GM12878 (cell line): Measurements from ENCODE around the gene TMEM127. TPM values are rescaled to one million over a fixed set of nuclear protein-coding genes. Genes with fewer than 3 reads are reported as not detected.

Experiments
- CHD1 ChIP-seq: IDR thresholded peaks from 2 replicates; pipeline ENCODE4 v1.6.1; 2012; ENCODE audit warnings: low read depth, low read length, improper control_type of control experiment
- TBL1XR1 ChIP-seq: IDR thresholded peaks from 2 replicates; pipeline ENCODE4 v1.6.1; 2012; ENCODE audit warnings: low read depth, low read length, improper control_type of control experiment
- polyA plus RNA-seq, 11 experiments: library from polyadenylated mRNA; depleted of rRNA in 4 of 11; unstranded in 6 of 11; stranded (reverse) in 5 of 11; fragments of >200 nt; fragmentation: Nextera tagmentation in 4 of 11; fragmentation: Illumina TruSeq in 1 of 11; extraction: Ambion mirVana in 4 of 11; extraction: Trizol in 1 of 11; gene quantifications; 1 replicate in 1 of 11; 2 replicates in 10 of 11; pipeline versions ENCODE4 v1.2.1 to v1.2.3, GENCODE V29; 2011 to 2016; ENCODE audit warnings: inconsistent platforms in 2 of 11, missing spikeins in 2 of 11, low read depth in 1 of 11
- total RNA-seq, 4 experiments: library from RNA; depleted of rRNA in 3 of 4; stranded (reverse); fragments of >200 nt in 3 of 4; fragmentation: Illumina TruSeq in 1 of 4; extraction: Trizol in 1 of 4; gene quantifications; 2 replicates each; pipeline versions ENCODE4 v1.2.1 to v1.2.3, GENCODE V29; 2013 to 2021

TMEM127 gene
- total and polyA plus RNA-seq, 10 of the 15 experiments (the other 5 are each of a cell fraction or from before 2014, with no cell fraction given) = 2.6 to 27.2 (median 17.7) TPM

DNA sequence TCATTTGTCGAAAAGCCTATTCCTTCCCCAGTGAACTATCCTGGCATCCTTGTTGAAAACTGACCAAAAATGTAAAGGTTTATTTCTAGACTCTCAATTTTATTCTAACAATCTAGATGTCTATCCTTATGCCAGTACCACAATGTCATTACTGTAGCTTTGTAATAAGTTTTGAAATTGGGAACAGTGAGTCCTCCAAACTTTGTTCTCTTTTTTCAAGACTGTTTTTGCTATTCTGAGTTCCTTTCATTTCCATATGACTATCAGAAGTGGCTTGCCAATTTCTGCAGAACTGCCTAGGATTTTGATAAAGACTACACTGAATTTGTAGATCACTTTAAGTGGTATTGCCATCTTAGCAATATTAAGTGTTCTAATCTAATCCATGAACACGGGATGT, 66.9 kb downstream of the TMEM127 start (continued):
- no peak for TF ChIP-seq TBL1XR1
- TF ChIP-seq CHD1 = no peak

Other genes with a start within 250 kb of the TMEM127 start
Only the 7 nearest of the 10 such genes appear.
- 0.27 and 0.40 TPM in 2 replicates for gene ASTL, start 127.5 kb downstream of the TMEM127 start, total RNA-seq (2014; rRNA removed)
- 0.54 TPM in 1 of 2 replicates, not detected in the other for gene ASTL, start 127.5 kb downstream of the TMEM127 start, total RNA-seq (2014; rRNA removed; fragmentation: Illumina TruSeq; extraction: Trizol)
- gene ASTL, start 127.5 kb downstream of the TMEM127 start, total RNA-seq (2021) = 0.43 and 1.0 TPM in 2 replicates
- 0.10 and 0.37 TPM in 2 replicates for gene ASTL, start 127.5 kb downstream of the TMEM127 start, polyA plus RNA-seq (2011; rRNA removed)
- 0.24 TPM in 1 of 2 replicates, not detected in the other for gene ASTL, start 127.5 kb downstream of the TMEM127 start, polyA plus RNA-seq (2014; fragmentation: Illumina TruSeq; extraction: Trizol)
- gene ASTL, start 127.5 kb downstream of the TMEM127 start, polyA plus RNA-seq (2014; fragmentation: Nextera tagmentation; extraction: Ambion mirVana) = not detected
- gene ASTL, start 127.5 kb downstream of the TMEM127 start, polyA plus RNA-seq (2014; rRNA removed) = 0.18 and 0.37 TPM in 2 replicates
- not detected for gene ASTL, start 127.5 kb downstream of the TMEM127 start, polyA plus RNA-seq (2016; fragmentation: Nextera tagmentation; extraction: Ambion mirVana)
- gene DUSP2, start 120.6 kb downstream of the TMEM127 start, total RNA-seq (2014; rRNA removed) = 212 and 227 TPM in 2 replicates
- 57.4 and 58.0 TPM in 2 replicates for gene DUSP2, start 120.6 kb downstream of the TMEM127 start, total RNA-seq (2014; rRNA removed; fragmentation: Illumina TruSeq; extraction: Trizol)
- gene DUSP2, start 120.6 kb downstream of the TMEM127 start, total RNA-seq (2021) = 181 and 194 TPM in 2 replicates
- 47.5 and 84.3 TPM in 2 replicates for gene DUSP2, start 120.6 kb downstream of the TMEM127 start, polyA plus RNA-seq (2011; rRNA removed)
- 11.9 and 35.6 TPM in 2 replicates for gene DUSP2, start 120.6 kb downstream of the TMEM127 start, polyA plus RNA-seq (2014; fragmentation: Illumina TruSeq; extraction: Trizol)
- gene DUSP2, start 120.6 kb downstream of the TMEM127 start, polyA plus RNA-seq (2014; fragmentation: Nextera tagmentation; extraction: Ambion mirVana) = 10 to 100 TPM in 1 of 2 experiments, 1 to 10 TPM in 1; 9.7 to 34.6 TPM
- gene DUSP2, start 120.6 kb downstream of the TMEM127 start, polyA plus RNA-seq (2014; rRNA removed) = 158 and 168 TPM in 2 replicates
- gene DUSP2, start 120.6 kb downstream of the TMEM127 start, polyA plus RNA-seq (2016; fragmentation: Nextera tagmentation; extraction: Ambion mirVana) = 10 to 100 TPM; 10.2 to 56.4 TPM
- gene STARD7, start 57.2 kb downstream of the TMEM127 start, total RNA-seq (2014; rRNA removed) = 215 and 229 TPM in 2 replicates
- gene STARD7, start 57.2 kb downstream of the TMEM127 start, total RNA-seq (2014; rRNA removed; fragmentation: Illumina TruSeq; extraction: Trizol) = 148 and 153 TPM in 2 replicates
- 194 and 200 TPM in 2 replicates for gene STARD7, start 57.2 kb downstream of the TMEM127 start, total RNA-seq (2021)
- gene STARD7, start 57.2 kb downstream of the TMEM127 start, polyA plus RNA-seq (2011; rRNA removed) = 139 and 142 TPM in 2 replicates
- gene STARD7, start 57.2 kb downstream of the TMEM127 start, polyA plus RNA-seq (2014; fragmentation: Illumina TruSeq; extraction: Trizol) = 154 and 182 TPM in 2 replicates
- 100 to 1,000 TPM in 1 of 2 experiments, 10 to 100 TPM in 1; 85.4 to 114 TPM for gene STARD7, start 57.2 kb downstream of the TMEM127 start, polyA plus RNA-seq (2014; fragmentation: Nextera tagmentation; extraction: Ambion mirVana)
- 120 and 123 TPM in 2 replicates for gene STARD7, start 57.2 kb downstream of the TMEM127 start, polyA plus RNA-seq (2014; rRNA removed)
- 100 to 1,000 TPM; 225 to 237 TPM for gene STARD7, start 57.2 kb downstream of the TMEM127 start, polyA plus RNA-seq (2016; fragmentation: Nextera tagmentation; extraction: Ambion mirVana)
- gene CIAO1, start 228 bp upstream of the TMEM127 start, total RNA-seq (2014; rRNA removed) = 74.7 and 89.4 TPM in 2 replicates
- 48.0 and 49.7 TPM in 2 replicates for gene CIAO1, start 228 bp upstream of the TMEM127 start, total RNA-seq (2014; rRNA removed; fragmentation: Illumina TruSeq; extraction: Trizol)
- 51.1 and 57.5 TPM in 2 replicates for gene CIAO1, start 228 bp upstream of the TMEM127 start, total RNA-seq (2021)
- 61.3 and 75.4 TPM in 2 replicates for gene CIAO1, start 228 bp upstream of the TMEM127 start, polyA plus RNA-seq (2011; rRNA removed)
- 50.2 and 55.8 TPM in 2 replicates for gene CIAO1, start 228 bp upstream of the TMEM127 start, polyA plus RNA-seq (2014; fragmentation: Illumina TruSeq; extraction: Trizol)
- gene CIAO1, start 228 bp upstream of the TMEM127 start, polyA plus RNA-seq (2014; fragmentation: Nextera tagmentation; extraction: Ambion mirVana) = 10 to 100 TPM in 1 of 2 experiments, 1 to 10 TPM in 1; 8.3 to 15.6 TPM
- gene CIAO1, start 228 bp upstream of the TMEM127 start, polyA plus RNA-seq (2014; rRNA removed) = 89.3 and 92.5 TPM in 2 replicates
- gene CIAO1, start 228 bp upstream of the TMEM127 start, polyA plus RNA-seq (2016; fragmentation: Nextera tagmentation; extraction: Ambion mirVana) = 10 to 100 TPM; 69.4 to 73.1 TPM
- gene SNRNP200, start 39.5 kb upstream of the TMEM127 start, total RNA-seq (2014; rRNA removed) = 68.7 and 72.9 TPM in 2 replicates
- 59.2 and 61.9 TPM in 2 replicates for gene SNRNP200, start 39.5 kb upstream of the TMEM127 start, total RNA-seq (2014; rRNA removed; fragmentation: Illumina TruSeq; extraction: Trizol)
- 147 and 158 TPM in 2 replicates for gene SNRNP200, start 39.5 kb upstream of the TMEM127 start, total RNA-seq (2021)
- 106 and 176 TPM in 2 replicates for gene SNRNP200, start 39.5 kb upstream of the TMEM127 start, polyA plus RNA-seq (2011; rRNA removed)
- 111 and 157 TPM in 2 replicates for gene SNRNP200, start 39.5 kb upstream of the TMEM127 start, polyA plus RNA-seq (2014; fragmentation: Illumina TruSeq; extraction: Trizol)
- 10 to 100 TPM; 61.6 to 64.6 TPM for gene SNRNP200, start 39.5 kb upstream of the TMEM127 start, polyA plus RNA-seq (2014; fragmentation: Nextera tagmentation; extraction: Ambion mirVana)
- 145 and 147 TPM in 2 replicates for gene SNRNP200, start 39.5 kb upstream of the TMEM127 start, polyA plus RNA-seq (2014; rRNA removed)
- gene SNRNP200, start 39.5 kb upstream of the TMEM127 start, polyA plus RNA-seq (2016; fragmentation: Nextera tagmentation; extraction: Ambion mirVana) = 100 to 1,000 TPM; 100 to 111 TPM
- gene ITPRIPL1, start 59.3 kb upstream of the TMEM127 start, total RNA-seq (2014; rRNA removed) = 28.7 and 29.6 TPM in 2 replicates
- gene ITPRIPL1, start 59.3 kb upstream of the TMEM127 start, total RNA-seq (2014; rRNA removed; fragmentation: Illumina TruSeq; extraction: Trizol) = 16.8 and 17.1 TPM in 2 replicates
- gene ITPRIPL1, start 59.3 kb upstream of the TMEM127 start, total RNA-seq (2021) = 23.8 and 28.7 TPM in 2 replicates
- 6.8 and 11.7 TPM in 2 replicates for gene ITPRIPL1, start 59.3 kb upstream of the TMEM127 start, polyA plus RNA-seq (2011; rRNA removed)
- 16.1 and 20.6 TPM in 2 replicates for gene ITPRIPL1, start 59.3 kb upstream of the TMEM127 start, polyA plus RNA-seq (2014; fragmentation: Illumina TruSeq; extraction: Trizol)
- gene ITPRIPL1, start 59.3 kb upstream of the TMEM127 start, polyA plus RNA-seq (2014; fragmentation: Nextera tagmentation; extraction: Ambion mirVana) = 1 to 10 TPM; 4.9 to 5.7 TPM
- gene ITPRIPL1, start 59.3 kb upstream of the TMEM127 start, polyA plus RNA-seq (2014; rRNA removed) = 16.8 and 18.8 TPM in 2 replicates
- 1 to 10 TPM; 9.9 TPM for gene ITPRIPL1, start 59.3 kb upstream of the TMEM127 start, polyA plus RNA-seq (2016; fragmentation: Nextera tagmentation; extraction: Ambion mirVana)
- 58.1 and 66.4 TPM in 2 replicates for gene NCAPH, start 69.8 kb upstream of the TMEM127 start, total RNA-seq (2014; rRNA removed)
- 63.6 and 64.5 TPM in 2 replicates for gene NCAPH, start 69.8 kb upstream of the TMEM127 start, total RNA-seq (2014; rRNA removed; fragmentation: Illumina TruSeq; extraction: Trizol)
- gene NCAPH, start 69.8 kb upstream of the TMEM127 start, total RNA-seq (2021) = 67.0 and 71.0 TPM in 2 replicates
- gene NCAPH, start 69.8 kb upstream of the TMEM127 start, polyA plus RNA-seq (2011; rRNA removed) = 67.7 and 71.2 TPM in 2 replicates
- 90.1 and 107 TPM in 2 replicates for gene NCAPH, start 69.8 kb upstream of the TMEM127 start, polyA plus RNA-seq (2014; fragmentation: Illumina TruSeq; extraction: Trizol)
- gene NCAPH, start 69.8 kb upstream of the TMEM127 start, polyA plus RNA-seq (2014; fragmentation: Nextera tagmentation; extraction: Ambion mirVana) = 10 to 100 TPM; 42.6 to 45.8 TPM
- 66.2 and 71.4 TPM in 2 replicates for gene NCAPH, start 69.8 kb upstream of the TMEM127 start, polyA plus RNA-seq (2014; rRNA removed)
- 10 to 100 TPM; 69.6 to 73.4 TPM for gene NCAPH, start 69.8 kb upstream of the TMEM127 start, polyA plus RNA-seq (2016; fragmentation: Nextera tagmentation; extraction: Ambion mirVana)